ENCODE data around the gene CDK10.

- TF ChIP-seq, protein P1, sequence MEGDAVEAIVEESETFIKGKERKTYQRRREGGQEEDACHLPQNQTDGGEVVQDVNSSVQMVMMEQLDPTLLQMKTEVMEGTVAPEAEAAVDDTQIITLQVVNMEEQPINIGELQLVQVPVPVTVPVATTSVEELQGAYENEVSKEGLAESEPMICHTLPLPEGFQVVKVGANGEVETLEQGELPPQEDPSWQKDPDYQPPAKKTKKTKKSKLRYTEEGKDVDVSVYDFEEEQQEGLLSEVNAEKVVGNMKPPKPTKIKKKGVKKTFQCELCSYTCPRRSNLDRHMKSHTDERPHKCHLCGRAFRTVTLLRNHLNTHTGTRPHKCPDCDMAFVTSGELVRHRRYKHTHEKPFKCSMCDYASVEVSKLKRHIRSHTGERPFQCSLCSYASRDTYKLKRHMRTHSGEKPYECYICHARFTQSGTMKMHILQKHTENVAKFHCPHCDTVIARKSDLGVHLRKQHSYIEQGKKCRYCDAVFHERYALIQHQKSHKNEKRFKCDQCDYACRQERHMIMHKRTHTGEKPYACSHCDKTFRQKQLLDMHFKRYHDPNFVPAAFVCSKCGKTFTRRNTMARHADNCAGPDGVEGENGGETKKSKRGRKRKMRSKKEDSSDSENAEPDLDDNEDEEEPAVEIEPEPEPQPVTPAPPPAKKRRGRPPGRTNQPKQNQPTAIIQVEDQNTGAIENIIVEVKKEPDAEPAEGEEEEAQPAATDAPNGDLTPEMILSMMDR (conservative IDR thresholded peaks at IDR 0.05; ENCODE audit: low read length), result no peak
- TF ChIP-seq EZH2phosphoT487 (IDR thresholded peaks at IDR 0.05; ENCODE audit: borderline replicate concordance), result no peak
These were observed 10.7 kb downstream of the CDK10 start for GRCh38 chr16:89697161-89697615.
